SK-N-SH (cell line): ENCODE measurements around the gene OLR1.

Source experiments
- JUND ChIP-seq: IDR thresholded peaks from 2 replicates; pipeline ENCODE4 v1.4.0; 2012
- POLR2AphosphoS5 ChIP-seq: IDR thresholded peaks from 2 replicates; pipeline ENCODE4 v1.6.1; 2012; ENCODE audit warnings: low read depth, low read length
- RXRA ChIP-seq: IDR thresholded peaks from 2 replicates; pipeline ENCODE4 v1.4.0; 2012; ENCODE audit warnings: low read depth, mild to moderate bottlenecking, borderline replicate concordance
- SMC3 ChIP-seq: IDR thresholded peaks from 2 replicates; pipeline ENCODE4 v1.6.1; 2012; ENCODE audit warnings: low read depth, low read length, improper control_type of control experiment
- TEAD4 ChIP-seq: IDR thresholded peaks from 2 replicates; pipeline ENCODE4 v1.4.0; 2012; ENCODE audit warnings: mild to moderate bottlenecking, borderline replicate concordance; ENCODE audit not compliant: insufficient read depth
- TF ChIP-seq, protein P1 (sequence below): IDR thresholded peaks from 2 replicates; pipeline ENCODE4 v1.6.1; 2012; ENCODE audit warnings: mild to moderate bottlenecking, low read depth, low read length, moderate library complexity
- TF ChIP-seq, protein P2 (sequence below): fragments of 200-600 bp; sonication (generic); IDR thresholded peaks from 2 replicates; pipeline ENCODE4 v1.6.1; 2017; ENCODE audit warnings: antibody characterized with exemption, mild to moderate bottlenecking, moderate library complexity
- TF ChIP-seq, protein P3 (sequence below): IDR thresholded peaks from 2 replicates; pipeline ENCODE4 v1.4.0; 2012; ENCODE audit warnings: low read depth
- TF ChIP-seq, protein P4 (sequence below): IDR thresholded peaks from 2 replicates; pipeline ENCODE4; 2012

DNA sequence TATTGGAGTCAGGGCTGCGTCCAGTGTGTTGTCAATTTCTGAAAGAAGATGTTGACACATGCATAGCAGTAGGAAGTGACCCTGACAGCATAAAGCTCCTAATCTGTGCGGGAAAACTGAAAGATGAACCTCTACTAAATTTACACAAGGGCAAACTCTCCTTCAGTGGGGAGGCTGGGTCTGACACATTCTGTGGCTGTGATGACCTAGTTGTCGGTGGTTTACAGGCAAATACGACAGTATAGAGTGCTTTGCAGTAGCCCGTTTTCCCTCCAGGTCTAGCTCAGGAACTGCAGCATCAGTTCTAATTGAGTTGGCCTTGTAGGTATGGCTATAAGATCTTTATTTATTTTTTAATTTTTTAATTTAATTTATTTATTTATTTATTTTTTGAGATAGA, 25.9 kb upstream of the OLR1 start:
- TF ChIP-seq, protein P1, sequence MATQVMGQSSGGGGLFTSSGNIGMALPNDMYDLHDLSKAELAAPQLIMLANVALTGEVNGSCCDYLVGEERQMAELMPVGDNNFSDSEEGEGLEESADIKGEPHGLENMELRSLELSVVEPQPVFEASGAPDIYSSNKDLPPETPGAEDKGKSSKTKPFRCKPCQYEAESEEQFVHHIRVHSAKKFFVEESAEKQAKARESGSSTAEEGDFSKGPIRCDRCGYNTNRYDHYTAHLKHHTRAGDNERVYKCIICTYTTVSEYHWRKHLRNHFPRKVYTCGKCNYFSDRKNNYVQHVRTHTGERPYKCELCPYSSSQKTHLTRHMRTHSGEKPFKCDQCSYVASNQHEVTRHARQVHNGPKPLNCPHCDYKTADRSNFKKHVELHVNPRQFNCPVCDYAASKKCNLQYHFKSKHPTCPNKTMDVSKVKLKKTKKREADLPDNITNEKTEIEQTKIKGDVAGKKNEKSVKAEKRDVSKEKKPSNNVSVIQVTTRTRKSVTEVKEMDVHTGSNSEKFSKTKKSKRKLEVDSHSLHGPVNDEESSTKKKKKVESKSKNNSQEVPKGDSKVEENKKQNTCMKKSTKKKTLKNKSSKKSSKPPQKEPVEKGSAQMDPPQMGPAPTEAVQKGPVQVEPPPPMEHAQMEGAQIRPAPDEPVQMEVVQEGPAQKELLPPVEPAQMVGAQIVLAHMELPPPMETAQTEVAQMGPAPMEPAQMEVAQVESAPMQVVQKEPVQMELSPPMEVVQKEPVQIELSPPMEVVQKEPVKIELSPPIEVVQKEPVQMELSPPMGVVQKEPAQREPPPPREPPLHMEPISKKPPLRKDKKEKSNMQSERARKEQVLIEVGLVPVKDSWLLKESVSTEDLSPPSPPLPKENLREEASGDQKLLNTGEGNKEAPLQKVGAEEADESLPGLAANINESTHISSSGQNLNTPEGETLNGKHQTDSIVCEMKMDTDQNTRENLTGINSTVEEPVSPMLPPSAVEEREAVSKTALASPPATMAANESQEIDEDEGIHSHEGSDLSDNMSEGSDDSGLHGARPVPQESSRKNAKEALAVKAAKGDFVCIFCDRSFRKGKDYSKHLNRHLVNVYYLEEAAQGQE = no peak
- TF ChIP-seq, protein P2, sequence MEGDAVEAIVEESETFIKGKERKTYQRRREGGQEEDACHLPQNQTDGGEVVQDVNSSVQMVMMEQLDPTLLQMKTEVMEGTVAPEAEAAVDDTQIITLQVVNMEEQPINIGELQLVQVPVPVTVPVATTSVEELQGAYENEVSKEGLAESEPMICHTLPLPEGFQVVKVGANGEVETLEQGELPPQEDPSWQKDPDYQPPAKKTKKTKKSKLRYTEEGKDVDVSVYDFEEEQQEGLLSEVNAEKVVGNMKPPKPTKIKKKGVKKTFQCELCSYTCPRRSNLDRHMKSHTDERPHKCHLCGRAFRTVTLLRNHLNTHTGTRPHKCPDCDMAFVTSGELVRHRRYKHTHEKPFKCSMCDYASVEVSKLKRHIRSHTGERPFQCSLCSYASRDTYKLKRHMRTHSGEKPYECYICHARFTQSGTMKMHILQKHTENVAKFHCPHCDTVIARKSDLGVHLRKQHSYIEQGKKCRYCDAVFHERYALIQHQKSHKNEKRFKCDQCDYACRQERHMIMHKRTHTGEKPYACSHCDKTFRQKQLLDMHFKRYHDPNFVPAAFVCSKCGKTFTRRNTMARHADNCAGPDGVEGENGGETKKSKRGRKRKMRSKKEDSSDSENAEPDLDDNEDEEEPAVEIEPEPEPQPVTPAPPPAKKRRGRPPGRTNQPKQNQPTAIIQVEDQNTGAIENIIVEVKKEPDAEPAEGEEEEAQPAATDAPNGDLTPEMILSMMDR = no peak
- TF ChIP-seq TEAD4 (no peak), SMC3 (no peak), POLR2AphosphoS5 (no peak), RXRA (no peak), JUND (no peak)
- TF ChIP-seq, protein P3, sequence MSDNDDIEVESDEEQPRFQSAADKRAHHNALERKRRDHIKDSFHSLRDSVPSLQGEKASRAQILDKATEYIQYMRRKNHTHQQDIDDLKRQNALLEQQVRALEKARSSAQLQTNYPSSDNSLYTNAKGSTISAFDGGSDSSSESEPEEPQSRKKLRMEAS = no peak
- TF ChIP-seq, protein P4, sequence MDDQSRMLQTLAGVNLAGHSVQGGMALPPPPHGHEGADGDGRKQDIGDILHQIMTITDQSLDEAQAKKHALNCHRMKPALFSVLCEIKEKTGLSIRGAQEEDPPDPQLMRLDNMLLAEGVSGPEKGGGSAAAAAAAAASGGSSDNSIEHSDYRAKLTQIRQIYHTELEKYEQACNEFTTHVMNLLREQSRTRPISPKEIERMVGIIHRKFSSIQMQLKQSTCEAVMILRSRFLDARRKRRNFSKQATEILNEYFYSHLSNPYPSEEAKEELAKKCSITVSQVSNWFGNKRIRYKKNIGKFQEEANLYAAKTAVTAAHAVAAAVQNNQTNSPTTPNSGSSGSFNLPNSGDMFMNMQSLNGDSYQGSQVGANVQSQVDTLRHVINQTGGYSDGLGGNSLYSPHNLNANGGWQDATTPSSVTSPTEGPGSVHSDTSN = no peak
